Ishikawa (cell line): ENCODE measurements around the gene BTBD2.

Experiments used
- CEBPB ChIP-seq: IDR thresholded peaks from 2 replicates; pipeline ENCODE4 v1.6.1; 2012
- CREB1 ChIP-seq: IDR thresholded peaks from 2 replicates; pipeline ENCODE4 v1.6.1; 2012; ENCODE audit warnings: low read depth
- EGR1 ChIP-seq: IDR thresholded peaks from 2 replicates; pipeline ENCODE4 v1.6.1; 2012
- EP300 ChIP-seq: IDR thresholded peaks from 2 replicates; pipeline ENCODE4 v1.6.1; 2012; ENCODE audit warnings: borderline replicate concordance
- FOXM1 ChIP-seq: IDR thresholded peaks from 2 replicates; pipeline ENCODE4 v1.6.1; 2012; ENCODE audit warnings: low read depth, borderline replicate concordance
- NFIC ChIP-seq: IDR thresholded peaks from 2 replicates; pipeline ENCODE4 v1.6.1; 2012
- RAD21 ChIP-seq: IDR thresholded peaks from 2 replicates; pipeline ENCODE4 v1.6.1; 2012; ENCODE audit warnings: low read depth
- TAF1 ChIP-seq: IDR thresholded peaks from 2 replicates; pipeline ENCODE4 v1.6.1; 2012; ENCODE audit warnings: low read depth, mild to moderate bottlenecking
- TCF12 ChIP-seq: IDR thresholded peaks from 2 replicates; pipeline ENCODE4 v1.6.1; 2012; ENCODE audit warnings: low read depth
- TEAD4 ChIP-seq: IDR thresholded peaks from 2 replicates; pipeline ENCODE4 v1.6.1; 2012
- YY1 ChIP-seq: IDR thresholded peaks from 2 replicates; pipeline ENCODE4 v1.6.1; 2012; ENCODE audit warnings: low read depth
- ZBTB7A ChIP-seq: IDR thresholded peaks from 2 replicates; pipeline ENCODE4 v1.6.1; 2012; ENCODE audit warnings: low read depth
- TF ChIP-seq, protein P1 (sequence below): IDR thresholded peaks from 2 replicates; pipeline ENCODE4 v1.6.1; 2012; ENCODE audit warnings: low read depth, mild to moderate bottlenecking
- TF ChIP-seq, protein P2 (sequence below): IDR thresholded peaks from 2 replicates; pipeline ENCODE4 v1.6.1; 2012
- TF ChIP-seq, protein P3 (sequence below): IDR thresholded peaks from 2 replicates; pipeline ENCODE4 v1.6.1; 2012

BTBD2 gene

DNA sequence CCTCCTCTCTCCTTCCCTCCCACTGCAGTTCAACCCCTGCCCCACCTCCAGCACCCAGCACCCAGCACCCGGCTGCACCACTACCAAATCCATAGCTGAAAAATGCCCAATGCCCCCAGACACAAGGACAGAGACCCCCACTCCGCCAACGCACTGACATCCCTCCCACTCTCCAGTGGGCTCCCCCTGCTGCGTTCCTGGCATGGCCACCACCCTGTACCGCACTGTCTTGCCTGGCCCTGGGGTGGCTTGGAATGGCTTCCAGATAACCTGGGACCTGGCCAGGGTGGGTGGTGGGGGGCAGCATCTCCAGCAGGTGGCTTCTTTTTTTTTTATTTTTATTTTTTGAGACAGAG is 41.3 kb upstream of the BTBD2 start:
- TF ChIP-seq EGR1 = no peak
- TF ChIP-seq, protein P1, sequence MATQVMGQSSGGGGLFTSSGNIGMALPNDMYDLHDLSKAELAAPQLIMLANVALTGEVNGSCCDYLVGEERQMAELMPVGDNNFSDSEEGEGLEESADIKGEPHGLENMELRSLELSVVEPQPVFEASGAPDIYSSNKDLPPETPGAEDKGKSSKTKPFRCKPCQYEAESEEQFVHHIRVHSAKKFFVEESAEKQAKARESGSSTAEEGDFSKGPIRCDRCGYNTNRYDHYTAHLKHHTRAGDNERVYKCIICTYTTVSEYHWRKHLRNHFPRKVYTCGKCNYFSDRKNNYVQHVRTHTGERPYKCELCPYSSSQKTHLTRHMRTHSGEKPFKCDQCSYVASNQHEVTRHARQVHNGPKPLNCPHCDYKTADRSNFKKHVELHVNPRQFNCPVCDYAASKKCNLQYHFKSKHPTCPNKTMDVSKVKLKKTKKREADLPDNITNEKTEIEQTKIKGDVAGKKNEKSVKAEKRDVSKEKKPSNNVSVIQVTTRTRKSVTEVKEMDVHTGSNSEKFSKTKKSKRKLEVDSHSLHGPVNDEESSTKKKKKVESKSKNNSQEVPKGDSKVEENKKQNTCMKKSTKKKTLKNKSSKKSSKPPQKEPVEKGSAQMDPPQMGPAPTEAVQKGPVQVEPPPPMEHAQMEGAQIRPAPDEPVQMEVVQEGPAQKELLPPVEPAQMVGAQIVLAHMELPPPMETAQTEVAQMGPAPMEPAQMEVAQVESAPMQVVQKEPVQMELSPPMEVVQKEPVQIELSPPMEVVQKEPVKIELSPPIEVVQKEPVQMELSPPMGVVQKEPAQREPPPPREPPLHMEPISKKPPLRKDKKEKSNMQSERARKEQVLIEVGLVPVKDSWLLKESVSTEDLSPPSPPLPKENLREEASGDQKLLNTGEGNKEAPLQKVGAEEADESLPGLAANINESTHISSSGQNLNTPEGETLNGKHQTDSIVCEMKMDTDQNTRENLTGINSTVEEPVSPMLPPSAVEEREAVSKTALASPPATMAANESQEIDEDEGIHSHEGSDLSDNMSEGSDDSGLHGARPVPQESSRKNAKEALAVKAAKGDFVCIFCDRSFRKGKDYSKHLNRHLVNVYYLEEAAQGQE = no peak
- TF ChIP-seq EP300 = no peak
- no peak for TF ChIP-seq TCF12
- TF ChIP-seq, protein P2, sequence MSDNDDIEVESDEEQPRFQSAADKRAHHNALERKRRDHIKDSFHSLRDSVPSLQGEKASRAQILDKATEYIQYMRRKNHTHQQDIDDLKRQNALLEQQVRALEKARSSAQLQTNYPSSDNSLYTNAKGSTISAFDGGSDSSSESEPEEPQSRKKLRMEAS = no peak
- TF ChIP-seq, protein P3, sequence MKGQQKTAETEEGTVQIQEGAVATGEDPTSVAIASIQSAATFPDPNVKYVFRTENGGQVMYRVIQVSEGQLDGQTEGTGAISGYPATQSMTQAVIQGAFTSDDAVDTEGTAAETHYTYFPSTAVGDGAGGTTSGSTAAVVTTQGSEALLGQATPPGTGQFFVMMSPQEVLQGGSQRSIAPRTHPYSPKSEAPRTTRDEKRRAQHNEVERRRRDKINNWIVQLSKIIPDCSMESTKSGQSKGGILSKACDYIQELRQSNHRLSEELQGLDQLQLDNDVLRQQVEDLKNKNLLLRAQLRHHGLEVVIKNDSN = no peak
- TF ChIP-seq CREB1 = no peak
- TF ChIP-seq CEBPB = no peak
- TF ChIP-seq ZBTB7A = no peak
- no peak for TF ChIP-seq YY1
- no peak for TF ChIP-seq FOXM1
- TF ChIP-seq TEAD4 = no peak
- TF ChIP-seq NFIC = no peak
- no peak for TF ChIP-seq RAD21
- TF ChIP-seq TAF1 = no peak

DNA sequence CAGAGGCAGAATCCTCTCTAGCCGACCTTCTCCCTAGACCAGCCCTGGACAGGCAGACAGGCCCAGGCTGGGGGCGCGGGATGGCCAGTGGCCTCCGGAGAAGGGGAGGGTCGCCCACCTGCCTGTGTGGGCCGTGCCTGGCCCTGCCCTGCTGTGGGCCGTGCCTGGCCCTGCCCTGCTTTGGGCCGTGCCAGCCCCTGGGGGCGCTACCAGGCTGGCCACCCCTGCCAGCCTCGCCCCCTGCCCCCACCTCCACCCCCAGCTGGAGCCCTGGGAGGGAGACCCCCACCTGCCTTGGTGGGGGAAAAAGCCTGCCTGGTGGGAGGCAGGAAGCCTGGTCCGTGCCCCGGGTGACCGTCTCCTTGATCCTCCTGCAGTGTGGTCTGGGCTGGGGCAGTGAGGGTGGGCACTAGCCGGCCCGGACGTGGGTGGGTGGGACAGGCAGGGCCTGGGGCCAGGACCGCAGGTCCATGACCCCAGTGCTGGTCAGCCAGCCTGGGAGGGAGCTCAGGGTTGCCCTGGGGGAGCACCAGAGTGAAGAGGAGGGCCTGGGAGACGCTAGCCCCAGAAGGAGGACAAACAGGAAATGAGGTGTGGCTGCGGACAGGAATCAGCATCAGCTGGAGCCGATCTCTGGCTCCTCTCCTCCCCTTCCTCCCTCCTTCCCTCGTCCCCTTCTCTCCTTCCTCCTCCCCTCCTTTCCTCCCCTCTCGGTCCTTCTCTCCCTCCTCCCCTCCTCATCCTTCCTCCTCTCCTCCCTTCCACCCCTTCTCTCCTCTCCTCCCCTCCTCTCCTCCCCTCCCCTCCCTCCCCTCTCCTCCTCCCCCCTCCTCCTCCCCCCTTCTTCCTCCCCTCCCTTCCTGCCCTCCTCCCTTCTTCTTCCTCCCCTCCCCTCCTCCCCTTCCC is 40.7 kb upstream of the BTBD2 start:
- TF ChIP-seq, protein P3 = no peak
- TF ChIP-seq TCF12 (peak; percentile 21; the same call in 1 of the 2 replicates), ZBTB7A (peak; percentile 76)

DNA sequence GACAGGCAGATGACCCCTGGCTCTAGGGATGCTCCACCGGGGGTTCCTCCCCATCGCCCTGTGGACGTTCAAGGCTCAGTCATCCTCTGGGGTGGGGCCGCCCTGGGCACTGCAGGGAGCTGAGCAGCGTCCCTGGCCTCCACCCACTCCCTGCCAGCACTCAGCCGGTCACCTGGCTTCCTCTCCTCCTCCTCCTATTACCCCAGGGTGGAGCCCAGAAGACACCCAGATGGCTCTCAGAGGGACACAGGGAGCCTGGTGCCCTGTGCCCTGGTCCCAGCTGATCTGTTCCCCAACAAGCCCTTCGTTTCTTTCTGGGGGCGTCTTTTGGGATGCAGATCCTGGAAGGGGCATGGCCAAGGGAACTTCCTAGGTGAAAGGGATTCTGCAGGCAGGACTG is 39.2 kb upstream of the BTBD2 start:
- no peak for TF ChIP-seq TEAD4
- TF ChIP-seq EGR1 = peak; percentile 40; the same call in 1 of the 2 replicates

DNA sequence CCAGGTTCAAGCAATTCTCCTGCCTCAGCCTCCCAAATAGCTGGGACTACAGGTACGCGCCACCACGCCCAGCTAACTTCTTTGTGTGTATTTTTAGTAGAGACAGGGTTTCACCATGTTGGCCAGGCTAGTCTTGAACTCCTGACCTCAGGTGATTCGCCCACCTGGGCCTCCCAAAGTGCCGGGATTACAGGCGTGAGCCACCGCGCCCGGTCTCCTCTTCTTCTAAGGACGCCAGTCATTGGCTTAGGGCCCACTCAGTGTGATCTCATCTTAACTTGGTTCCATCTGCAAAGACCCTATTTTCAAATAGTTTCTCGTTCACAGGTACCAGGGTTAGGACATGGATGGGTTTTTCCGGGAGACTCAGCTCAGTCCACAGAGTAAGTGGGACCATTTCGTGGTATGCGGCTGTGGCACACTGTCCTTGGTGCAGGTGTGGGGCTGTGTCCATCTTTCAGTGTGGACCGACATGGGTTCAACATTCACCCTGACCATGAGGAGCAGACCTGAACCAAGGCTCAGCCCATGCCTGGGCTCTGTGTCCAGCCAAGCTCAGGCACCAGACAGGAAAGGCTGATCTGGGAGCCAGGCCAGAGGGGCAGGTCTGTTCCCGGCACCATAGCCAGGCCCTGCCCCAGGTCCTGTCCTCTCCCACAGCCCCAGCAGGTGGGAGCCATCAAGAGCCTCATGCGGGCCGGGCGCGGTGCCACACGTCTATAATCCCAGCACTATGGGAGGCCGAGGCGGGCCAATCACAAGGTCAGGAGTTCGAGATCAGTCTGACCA is 38.3 kb upstream of the BTBD2 start:
- TF ChIP-seq, protein P2 = 0 out of 2 replicates have a peak, but pooled peaks have one; percentile 13
- TF ChIP-seq NFIC = peak; percentile 83
- TF ChIP-seq TAF1 = no peak
- TF ChIP-seq FOXM1 = no peak
- TF ChIP-seq YY1 = no peak

DNA sequence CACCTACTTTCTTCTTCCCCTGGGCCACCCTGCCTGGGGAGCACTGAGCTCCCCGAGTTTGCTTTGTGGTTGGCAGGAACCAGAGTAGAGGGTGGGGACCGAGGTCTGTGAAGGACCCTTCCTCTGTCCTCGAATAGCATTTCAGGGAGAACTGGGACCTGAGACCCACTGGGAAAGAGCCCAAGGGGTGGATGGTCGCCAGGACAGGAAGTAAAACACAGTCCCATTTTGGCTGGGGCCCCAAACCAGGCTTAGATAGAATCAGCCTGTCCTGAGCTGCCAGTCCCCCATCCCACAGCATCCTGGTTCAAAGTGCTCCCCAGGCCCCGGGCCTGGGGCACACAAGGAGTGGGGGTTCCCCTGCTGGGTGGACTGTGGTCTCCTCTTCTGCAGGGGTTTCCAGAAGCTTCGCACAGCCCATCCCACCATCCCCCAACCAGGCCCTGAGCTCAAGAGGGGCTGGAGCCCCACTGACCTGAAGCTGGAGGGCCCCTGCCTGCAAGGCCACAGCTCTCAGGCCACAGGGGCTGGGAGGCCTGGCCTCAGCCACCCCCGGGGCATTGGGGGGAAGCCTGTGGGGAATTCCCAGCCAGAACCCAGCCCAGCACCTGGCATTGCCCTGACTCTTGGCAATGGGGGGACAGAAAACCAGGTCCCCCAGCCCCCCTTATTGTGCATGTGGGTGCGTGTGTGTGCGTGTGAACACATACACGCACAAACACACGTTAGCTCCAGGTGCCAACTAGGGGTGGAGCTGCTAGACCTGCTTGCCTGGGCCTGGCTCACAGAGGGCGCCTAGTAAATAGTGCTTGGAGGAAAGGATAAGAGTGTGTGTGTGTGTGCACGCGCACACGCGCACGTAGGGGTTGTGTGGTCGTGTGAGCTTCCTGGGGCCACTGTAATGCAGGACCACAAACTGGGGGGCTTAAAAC is 36.5 kb upstream of the BTBD2 start:
- TF ChIP-seq ZBTB7A = no peak
- no peak for TF ChIP-seq FOXM1
- TF ChIP-seq TAF1 = no peak
- no peak for TF ChIP-seq RAD21
- TF ChIP-seq TCF12 = no peak
- TF ChIP-seq, protein P3 = no peak
- TF ChIP-seq TEAD4 = no peak
- TF ChIP-seq CEBPB = no peak
- no peak for TF ChIP-seq YY1
- no peak for TF ChIP-seq EP300

DNA sequence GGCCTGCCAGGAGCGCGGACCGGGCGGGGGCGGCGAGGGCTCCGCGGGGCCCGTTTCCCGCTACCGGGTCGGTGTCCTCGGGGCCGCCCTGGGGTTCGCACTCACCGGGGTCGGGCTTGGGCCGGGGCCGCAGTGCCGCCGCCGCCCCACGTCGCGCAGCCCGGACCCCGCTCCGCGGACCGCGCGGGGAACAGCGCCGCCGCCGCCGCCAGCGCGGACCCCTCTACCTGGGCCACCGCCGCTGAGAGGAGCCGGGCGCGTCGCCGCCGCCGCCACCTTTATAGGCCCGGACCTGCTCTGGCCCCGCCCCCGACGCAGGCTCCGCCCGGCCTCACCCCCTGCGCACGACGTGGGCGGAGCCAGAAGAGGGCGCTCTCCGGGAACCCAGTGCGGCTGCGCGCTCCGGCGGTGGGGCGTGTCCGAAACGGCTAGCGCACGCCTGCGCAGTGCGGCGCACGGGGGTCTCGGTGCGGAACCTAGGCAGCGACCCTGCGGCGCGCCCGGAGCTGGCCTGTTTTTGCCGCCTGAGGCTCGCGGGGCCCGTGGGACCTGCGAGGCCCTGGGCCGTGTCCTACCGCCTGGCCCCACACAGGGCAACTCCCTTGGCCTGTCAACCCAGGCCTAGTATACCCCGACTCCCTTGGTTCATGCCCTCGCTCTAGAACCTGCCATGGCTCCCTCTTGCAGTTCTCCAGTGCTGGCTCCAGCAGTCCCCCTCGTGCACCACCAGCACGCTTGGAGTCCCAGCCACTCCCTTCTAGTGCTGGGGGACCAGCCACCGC is 35.7 kb upstream of the BTBD2 start, which contains the start of gene MKNK2:
Gene MKNK2, minus strand, starts transcription at position 254 of the 782 bp plus-strand sequence. CDS start 393 bp downstream, outside the sequence.
- TF ChIP-seq YY1 (peak; percentile 48; the same call in 1 of the 2 replicates), TEAD4 (peak; percentile 30; the same call in 1 of the 2 replicates), TCF12 (no peak), EGR1 (peak; percentile 44; the same call in 1 of the 2 replicates), ZBTB7A (peak; percentile 90), CEBPB (no peak), TAF1 (peak; percentile 85; the same call in 1 of the 2 replicates)
- TF ChIP-seq, protein P2 = peak; percentile 2; the same call in 1 of the 2 replicates
- TF ChIP-seq, protein P1 = no peak
